ENCODE data around the gene WRAP73.

DNA sequence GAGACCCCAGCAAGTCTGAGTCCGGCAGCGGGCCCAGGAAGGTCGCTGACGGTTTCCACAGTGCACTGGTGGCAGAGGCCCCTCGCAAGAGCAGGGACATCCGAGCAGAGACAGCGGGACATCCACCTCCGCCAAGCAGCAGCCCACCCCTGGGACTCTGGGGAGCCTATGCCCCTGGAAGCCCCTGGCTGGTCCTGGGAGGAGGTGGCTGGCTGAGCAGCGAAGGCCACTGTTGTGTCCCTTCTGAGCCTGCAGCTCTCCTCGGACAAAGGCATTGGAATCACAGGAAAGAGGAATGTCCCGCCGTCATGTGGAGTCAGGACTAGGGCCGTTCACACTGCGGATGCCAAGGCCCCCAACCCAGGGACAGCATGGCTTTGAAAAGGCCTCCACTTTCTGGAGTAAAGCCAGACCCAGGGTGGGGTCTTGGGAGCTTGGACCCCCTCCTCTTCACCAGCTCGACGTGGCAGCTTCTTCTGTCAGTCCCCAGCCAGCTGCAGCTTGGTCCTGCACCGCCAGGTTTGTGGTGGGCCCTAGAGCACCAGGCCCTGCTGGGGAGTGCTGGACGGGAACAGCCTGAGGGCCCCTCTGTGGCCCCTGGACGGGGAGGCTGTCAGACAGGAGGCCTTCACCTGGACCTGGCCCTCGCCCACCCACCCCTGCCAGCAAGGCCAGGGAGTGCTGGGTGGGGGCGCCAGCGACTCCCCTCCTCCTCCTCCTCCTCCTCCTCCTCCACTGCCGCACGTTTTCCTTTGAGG, 40.0 kb downstream of the WRAP73 start:
- TF ChIP-seq, protein P1, sequence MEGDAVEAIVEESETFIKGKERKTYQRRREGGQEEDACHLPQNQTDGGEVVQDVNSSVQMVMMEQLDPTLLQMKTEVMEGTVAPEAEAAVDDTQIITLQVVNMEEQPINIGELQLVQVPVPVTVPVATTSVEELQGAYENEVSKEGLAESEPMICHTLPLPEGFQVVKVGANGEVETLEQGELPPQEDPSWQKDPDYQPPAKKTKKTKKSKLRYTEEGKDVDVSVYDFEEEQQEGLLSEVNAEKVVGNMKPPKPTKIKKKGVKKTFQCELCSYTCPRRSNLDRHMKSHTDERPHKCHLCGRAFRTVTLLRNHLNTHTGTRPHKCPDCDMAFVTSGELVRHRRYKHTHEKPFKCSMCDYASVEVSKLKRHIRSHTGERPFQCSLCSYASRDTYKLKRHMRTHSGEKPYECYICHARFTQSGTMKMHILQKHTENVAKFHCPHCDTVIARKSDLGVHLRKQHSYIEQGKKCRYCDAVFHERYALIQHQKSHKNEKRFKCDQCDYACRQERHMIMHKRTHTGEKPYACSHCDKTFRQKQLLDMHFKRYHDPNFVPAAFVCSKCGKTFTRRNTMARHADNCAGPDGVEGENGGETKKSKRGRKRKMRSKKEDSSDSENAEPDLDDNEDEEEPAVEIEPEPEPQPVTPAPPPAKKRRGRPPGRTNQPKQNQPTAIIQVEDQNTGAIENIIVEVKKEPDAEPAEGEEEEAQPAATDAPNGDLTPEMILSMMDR (IDR thresholded peaks at IDR 0.05; ENCODE audit: insufficient read depth, low read depth, low read length) = no peak
- peak; percentile 28 for TF ChIP-seq EZH2 (IDR thresholded peaks at IDR 0.05; ENCODE audit: insufficient read depth, low read length)
